Ammon's horn (tissue), 1 donor: ENCODE data around the gene CHRM4.

ENCODE experiments used
- DNase-seq: peaks from one replicate; pipeline ENCODE4 v3.0.0-alpha.2; 2016; ENCODE audit warnings: low spot score

The CHRM4 gene

DNA sequence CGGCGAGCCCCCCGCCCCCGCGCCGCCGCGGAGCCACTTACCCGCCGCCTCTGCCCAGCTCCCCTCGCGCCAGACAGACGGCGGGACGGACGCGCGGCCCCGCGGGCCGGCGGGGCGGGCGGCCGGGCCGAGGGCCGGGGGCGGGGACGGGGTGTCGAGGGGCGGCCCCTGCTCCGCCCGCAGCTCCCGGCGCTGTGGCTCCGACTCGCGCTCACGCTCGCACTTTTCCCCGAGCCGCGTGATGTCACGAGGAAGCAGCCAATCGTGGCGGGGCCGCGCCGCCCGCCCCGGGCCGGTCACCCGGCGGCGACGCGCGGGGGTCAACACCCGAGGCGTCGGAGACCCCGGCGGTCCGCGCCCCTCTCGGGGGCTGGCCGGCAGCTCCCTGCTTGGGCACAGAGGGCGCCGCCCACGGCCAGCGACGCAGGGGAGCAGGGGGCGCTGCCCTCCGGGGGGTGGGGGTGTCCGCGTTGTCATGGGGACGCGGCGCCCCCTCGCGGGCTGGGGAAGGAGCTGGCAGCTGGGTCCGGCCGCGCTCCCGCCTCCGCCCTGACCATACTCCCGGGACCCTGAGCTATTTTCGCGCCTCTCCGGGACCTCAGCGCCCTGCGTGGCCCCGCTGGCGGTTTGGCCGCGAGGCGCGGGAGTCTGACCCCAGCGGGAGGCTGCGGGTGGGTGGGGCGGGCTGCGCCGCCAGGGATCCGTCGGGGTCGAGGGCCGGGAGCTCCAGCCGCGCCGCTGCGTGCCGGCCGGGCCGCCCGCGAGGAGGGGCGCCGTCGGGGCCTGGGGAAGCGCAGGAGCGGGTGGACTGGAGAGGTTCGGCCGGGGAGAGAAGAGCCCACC, at the start of gene CHRM4:
TSS of gene CHRM4 (minus strand) at position 199 of the 843 bp plus-strand sequence. CDS start 5,219 bp downstream, outside the sequence.
- no peak for DNase-seq

DNA sequence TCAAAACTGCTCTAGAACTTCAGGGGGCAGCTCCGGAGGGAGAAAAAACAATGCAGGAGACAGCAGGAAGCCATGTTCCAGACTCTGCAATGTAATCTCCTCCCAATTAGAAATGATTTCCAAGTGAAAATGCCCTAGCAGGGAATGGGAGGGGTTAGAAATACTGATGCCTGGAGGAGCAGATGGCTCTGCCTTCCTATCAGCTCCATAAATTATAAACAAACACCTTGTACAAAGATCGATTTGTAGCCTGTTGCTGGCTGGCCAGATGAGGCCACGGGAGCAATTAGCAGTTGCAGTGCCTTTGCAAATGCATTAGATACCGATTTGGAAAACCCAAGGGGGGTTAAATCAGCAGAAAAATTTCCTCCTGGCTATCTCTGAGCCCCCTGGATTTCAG, 46.6 kb upstream of the CHRM4 start:
- DNase-seq, result no peak

DNA sequence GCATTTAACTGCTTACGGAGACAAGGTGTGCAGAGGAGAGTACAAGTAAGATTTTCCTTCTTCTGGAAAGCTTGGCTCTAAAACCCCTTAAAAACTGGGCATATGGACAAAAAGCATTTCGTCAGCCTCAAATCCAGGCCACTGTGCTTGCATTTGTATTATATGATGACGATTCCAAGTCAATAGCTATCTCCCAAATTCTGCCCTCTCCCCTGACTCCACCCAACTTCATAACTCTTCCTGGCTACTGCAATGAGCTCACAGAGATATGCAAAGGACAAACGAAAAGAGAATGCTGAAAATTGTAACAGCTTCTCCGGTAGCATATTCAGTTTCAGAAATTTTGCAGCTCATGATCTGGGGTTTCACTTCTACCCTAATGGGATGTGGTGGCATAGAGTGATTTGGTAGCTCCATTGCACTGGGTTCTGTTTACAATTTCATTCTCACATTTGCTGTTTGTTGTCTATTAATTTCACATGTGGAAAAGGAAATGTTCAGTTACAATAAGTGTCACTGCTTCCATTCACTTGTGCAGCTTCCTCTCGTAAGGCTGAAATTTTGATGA, 45.6 kb upstream of the CHRM4 start:
- DNase-seq, result no peak

DNA sequence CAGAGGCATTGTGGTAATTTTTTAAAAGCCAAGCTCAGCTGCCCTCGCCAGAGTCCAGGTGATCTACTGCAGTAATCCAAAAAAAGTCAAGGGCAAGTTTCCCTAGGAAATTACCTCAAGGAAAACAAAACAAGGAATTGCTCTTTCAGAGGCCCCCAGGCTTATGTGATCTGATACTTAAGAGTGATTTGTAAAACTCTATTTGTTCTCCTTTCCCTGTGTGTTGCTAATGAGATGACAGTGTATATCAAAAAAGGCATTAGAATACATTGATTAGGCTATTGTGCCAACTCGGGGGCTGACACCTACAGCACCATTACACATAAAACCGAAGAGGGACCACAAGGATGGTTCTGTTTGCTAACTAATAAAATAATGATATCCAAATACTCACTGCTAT, 44.5 kb upstream of the CHRM4 start:
- no peak for DNase-seq

DNA sequence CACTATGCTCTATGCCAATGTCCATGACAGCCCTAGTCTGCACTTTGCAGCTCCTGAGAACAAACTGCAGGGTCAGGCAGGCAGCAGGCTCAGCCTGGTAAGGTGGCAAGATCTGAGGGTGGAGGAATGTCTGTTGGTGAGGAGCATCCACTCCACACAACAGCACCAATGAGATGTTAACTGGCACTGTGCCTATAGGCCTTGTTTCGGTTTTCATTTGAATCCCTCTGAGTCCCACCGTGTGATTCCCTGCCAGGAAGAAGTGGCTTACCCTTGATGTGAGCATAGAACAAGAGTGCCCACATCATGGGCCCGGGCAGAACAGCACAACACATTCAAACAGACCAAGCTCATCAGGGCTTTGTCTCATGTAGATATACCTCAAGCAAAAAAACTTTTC, 44.1 kb upstream of the CHRM4 start:
- no peak for DNase-seq

DNA sequence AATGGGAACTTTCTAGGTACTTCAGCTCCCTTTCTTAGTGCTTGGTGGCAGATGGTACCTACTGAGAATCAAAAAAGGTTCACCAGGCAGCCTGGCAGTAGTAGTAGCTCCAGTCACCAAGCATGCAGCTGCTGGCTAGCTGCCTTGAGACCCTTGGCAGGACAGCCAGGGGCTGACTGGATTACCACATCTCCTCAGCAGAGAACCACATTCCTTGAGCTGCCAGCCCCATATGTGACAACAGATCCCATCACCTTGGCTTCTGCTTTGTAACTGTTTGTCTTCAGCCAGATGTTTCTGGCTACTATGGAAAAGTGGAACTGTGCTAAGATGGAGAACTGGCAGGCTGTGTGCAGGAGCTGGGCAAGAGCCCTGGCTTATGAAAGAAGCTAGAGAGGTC, 39.6 kb upstream of the CHRM4 start:
- no peak for DNase-seq

DNA sequence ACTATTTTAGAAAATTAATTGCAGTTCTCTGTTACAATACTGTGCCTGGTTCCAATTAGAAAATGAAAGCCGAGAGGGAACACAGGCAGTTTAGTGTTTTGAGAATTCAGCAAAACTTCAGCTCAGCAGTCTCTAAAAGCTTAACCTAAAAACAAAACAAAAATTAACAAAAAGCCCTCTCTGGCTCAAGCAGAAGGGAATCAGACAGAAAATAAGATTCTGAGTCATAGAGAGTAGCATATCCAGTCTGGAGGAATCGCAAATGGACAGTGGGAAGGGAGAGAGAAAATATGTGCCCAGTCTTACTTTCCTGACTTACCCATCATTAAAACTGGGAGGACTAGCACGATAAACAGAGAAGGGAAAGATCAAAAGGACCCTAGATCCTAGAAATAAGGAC, 38.1 kb upstream of the CHRM4 start:
- no peak for DNase-seq

DNA sequence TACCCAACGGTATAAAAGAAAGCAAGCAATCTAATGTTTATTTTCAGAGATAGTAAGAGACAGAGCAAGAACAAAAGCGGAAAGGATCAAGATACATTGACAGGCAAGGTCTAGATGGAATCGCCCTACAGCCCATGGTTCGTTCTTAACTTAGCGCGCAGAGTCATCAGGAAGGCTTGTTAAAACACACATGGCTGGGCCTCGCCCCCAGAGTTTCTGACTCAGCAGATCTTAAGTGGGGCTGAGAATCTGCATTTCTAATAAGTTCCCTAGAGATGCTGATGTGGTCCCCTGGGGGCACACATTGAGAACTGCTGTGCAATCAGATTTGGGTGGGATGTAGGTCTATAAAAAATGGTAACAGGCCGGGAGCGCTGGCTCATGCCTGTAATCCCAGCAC, 35.8 kb upstream of the CHRM4 start:
- no peak for DNase-seq

DNA sequence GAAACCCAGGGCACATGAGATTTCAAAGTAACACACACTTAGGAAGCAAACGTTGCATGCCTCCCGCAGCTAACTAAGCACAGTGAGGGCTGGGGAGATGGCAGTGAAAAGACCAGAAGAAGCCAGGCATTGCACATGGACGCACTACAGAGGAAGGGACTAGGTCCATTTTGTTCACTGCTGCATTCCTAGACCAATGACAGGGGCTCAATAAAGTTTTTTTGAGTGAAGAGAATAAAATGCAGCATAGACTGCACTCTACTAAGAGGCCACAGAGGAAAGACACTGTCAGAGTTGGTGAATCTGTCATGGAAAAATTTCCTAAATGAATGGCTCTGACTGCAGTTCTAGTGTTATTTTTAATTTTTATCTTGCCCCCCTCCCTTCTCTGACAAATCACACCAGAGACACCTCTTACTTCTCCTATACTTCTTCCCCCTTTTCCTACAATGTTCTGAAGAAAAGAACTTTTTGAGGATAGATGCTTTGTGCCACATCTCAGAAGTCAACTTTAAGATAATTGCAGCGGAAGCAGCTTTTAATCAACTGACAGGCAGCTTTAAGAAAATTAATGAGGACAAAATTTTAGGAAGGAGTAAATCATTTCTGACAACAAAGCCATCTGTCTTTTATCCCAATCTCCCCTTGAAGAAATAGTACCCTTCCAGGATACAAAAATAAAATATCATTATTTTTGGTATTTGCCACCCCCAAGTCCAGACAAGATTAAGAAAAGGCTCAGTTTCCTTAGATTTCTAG, 34.8 kb upstream of the CHRM4 start:
- DNase-seq, result no peak

DNA sequence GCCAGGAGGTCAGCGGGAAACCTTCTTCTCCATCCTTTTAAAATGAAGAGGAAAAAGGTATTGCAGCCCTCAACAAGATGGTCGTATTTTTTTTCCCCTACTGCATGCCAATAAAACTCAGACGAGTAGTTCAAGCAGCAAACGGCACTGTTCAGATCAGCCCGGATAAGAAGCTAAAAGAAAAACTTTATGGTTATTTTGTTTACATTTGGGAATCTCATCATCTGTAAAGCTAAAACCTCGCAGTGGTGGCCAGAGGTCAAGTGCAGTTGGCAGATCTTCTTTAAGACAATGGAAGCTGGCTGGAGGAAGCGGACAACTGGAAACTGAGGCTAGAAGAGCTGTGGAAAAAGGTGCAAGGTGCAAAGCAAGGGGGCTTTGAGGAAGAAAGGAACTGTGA, 31.0 kb upstream of the CHRM4 start:
- DNase-seq, result no peak

DNA sequence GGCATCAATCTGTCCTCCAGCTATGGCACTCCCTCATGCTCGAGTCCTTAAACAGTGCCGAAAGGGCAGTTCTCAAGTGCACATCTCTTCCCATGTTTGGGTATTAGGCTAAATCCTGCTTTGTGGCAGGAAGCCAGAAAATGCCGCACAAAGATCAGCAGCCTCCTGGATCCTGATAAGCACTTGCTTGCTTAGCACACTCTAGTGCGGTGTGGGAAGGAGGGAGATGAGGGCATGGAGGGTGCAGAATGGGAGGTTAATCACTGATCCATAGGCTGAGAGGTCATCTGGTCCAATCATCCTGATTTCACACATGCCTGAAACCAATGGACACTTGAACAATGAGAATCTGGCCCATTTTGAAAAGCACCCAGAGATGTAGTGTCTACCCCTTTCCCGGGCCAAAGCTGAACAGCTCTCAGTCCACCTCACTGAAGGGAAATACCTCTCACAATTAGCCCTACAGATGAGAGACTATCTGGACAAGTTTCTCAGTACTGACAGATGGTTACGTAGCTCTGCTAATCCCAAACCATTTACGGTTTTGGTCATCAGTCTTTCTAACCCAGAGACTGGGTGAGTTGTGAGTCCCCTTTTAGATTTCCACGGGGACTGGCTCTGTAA, 29.8 kb upstream of the CHRM4 start:
- DNase-seq, result no peak

DNA sequence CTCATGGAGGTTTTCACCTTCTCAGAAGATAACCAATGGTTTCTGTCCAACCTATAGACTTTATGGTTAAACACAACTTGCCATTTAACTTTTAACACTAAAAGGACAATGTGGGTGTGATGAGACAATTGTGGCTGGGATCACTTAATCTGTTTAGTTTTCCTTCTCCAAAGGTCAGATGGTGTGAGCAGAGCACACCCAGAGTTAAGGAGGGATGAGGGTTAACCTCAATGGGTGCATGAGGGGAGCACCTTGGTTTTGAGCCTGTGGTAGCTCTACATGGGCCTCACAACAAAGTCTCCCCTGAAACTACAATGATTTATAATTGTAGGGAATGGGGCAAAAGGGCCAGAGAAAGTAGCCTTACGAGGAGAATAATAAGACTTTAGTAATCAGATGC, 28.9 kb upstream of the CHRM4 start:
- DNase-seq, result no peak

DNA sequence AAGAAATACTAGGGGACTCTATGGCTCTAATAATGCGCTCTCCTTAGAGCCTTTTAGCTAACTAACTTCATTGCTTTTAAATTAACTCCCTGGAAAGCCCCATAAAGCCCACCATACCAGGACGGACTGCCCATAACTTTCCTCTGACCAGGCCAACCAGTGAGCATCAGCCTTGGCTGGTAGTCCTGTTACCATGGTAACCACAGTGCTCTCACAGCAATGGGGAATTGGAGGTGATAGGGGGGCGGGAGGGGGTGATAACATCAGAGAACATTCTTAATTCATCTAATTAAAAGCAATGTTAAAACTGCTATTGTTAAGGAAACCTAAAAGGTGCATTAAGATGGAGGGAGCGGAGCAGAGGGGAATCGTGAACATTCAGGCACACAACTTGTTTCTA, 27.2 kb upstream of the CHRM4 start:
- DNase-seq, result no peak

DNA sequence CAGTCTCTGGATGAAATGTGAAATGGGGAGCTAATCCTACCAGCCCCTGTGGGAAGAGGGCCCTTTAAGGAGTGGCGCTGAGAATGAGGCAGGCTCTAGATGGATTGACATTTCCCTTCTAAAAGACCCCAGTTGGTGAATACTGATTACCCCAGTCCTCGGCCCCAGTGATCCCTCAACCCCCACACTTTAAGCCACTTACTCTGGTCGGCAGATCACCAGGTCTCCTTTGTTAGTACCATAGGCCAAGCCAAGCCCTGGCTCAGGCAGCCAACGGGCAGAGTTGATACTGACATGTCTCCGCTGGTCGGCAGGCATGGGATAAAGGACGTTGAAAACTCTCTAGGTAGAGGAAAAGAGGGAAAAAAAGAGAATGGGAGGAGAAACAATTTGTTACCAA, 26.1 kb upstream of the CHRM4 start:
- DNase-seq, result no peak

DNA sequence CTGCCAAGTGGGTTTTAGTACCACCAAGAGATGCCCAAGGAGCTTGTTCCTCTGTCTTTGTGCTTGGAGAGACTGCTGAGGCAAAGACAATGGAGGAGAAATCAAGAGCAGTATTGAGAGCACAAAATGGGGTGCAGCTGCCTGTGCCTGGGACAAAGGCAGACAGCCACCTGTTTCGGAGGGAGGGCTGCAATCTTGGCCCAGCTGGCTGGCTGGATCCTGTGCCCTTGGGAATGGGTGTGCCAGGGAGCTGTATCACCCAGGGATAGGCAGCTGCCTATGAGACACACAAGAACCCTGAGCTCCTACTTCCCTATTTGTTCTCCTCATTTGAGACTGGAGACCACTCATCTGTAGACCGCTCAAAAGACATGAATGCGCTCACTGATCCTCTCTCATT, 23.3 kb upstream of the CHRM4 start:
- no peak for DNase-seq

DNA sequence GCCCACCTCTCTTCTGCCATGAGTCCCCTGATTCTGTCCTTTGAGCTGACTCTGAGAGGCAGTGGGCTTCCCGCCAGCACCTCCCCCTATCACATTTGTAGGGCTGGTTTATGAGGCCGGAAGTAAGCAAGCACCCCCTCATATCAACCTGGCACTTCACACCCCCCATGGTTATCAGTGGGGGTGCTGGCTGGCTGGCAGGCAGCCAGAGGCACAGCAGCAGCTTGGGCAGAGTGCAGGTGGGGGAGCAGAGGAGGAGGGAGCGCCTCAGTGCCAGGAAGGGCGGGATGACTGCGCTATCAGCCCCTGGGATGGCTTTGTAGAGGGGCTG, 22.9 kb upstream of the CHRM4 start:
- DNase-seq, result no peak

DNA sequence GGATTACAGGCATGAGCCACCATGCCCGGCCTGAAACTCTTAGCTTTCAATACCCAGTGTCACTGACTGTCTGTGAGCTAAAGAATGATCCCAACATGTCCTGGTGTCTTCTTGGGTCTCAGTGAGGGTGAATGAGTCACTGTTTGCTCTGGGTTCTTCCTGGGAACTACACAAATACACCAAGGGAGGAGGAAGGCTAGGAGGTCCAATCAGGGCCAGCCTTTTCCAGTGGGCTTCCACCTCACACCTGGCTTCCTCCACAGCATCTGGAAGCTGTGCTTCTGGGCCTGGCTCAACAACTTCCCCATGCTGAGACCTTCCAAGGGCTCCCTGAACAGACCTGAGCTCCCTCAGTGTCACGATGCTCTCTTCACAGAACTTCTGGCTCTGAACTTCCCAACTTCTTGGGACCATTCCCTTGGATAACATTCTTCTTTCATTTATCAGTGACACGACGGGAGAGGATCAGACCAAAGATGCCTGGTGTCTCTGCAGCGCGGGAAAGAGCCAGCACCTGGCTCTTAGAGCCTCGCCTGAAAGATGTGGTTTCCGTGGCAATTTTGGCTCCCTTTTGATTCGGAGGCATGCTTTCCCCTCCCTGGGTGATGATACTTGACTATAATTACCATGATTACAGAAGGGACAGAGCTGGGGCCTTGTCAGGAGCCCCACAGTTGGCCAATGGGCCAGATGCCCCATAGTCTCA, 22.3 kb upstream of the CHRM4 start:
- no peak for DNase-seq

DNA sequence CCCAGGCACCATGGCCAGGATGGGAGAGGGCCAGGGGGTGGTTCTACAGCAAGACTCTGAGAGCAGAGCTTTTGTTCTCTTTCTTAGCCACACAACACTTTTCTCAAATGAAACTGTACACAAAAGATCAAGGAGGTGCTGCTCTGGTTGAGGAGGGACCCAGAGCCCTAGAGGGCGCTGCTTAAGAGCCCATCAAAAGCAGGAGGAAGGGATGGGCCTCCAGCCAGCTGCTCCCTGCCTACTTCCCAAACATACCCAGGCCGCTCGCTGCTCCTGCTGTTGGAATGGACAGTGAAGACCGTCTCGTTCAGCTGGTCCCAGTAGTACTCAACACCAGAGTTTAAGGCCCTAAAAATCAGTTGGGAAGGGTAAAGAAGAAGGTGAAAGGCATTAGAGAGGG, 18.4 kb upstream of the CHRM4 start:
- DNase-seq, result no peak

DNA sequence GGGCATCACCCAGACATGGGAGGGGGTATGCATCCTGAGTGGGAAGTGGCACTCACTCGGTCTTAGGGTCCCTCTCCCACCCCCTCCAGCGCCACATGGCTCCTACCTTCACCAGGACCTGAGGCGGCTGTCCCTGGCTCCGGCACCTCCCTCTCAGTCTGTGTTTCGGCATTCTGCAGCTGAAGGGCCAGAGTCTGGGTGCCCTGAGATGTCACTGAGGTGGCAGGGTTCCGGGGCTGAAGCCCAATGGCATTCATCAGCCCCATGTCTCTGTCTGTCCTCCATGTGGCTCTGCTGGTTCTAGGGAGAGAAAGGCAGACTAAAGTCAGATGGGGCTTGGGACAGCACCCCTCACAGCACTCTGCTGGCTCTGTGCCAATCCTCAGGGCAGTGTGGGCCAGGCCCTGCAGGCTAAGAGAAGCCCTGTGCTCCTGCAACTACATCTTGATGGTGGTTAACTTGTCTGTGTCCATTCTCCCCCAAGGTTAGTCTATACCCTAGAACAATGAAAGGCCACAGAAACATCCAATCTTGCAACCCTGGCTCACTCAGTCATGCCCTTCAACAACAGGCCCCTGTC, 16.9 kb upstream of the CHRM4 start:
- DNase-seq, result no peak

DNA sequence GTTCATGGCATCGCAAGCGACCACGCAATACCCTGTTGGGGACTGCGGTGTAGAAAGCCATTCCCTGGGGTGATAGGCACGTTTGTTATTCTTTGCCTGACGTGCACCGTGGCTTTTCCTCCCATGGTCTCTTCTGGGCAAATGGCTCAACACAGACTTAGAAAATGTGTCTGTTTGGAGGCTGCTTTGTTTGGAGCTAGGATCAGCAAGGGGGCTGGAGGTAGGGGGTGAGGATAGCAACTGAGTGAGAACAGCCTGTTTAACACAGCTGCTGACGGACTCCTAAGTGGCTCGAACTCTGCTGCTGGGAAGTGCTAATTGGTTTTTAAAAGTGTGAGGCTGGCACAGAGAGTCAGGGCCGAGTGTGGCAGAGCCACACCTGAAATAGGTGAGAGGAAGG, 16.1 kb upstream of the CHRM4 start:
- DNase-seq, result no peak

DNA sequence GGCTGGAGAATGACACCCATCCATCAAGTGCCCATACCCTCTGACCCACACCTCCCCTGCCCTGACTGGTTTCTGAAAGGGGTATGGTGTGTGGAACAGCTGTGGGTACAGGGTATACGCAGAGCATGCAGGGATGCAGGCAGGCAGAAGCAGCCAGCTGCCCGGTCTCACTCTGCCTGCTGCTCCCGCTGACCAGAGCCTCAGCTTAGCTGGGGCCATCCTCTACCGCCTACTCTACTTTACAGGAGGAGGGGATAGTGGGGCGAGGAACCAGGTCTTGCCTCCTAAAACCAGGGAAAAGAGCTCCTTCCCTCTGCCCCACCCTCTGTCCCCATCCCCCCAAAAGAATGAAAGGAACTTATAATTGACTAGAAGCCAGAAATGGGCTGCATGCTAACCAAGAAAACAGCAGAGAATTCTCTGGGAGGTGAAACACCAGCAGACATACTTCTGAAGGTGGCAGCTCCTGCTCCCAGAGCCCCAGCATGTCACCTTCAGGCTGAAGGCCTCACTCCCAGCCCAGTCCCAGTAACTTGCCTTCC, 13.0 kb upstream of the CHRM4 start:
- DNase-seq, result no peak
